PC-9 (cell line): ENCODE data around the gene CUTA.

Source experiments
- CTCF ChIP-seq: fragments of 200-600 bp; sonication (generic); conservative IDR thresholded peaks from 2 replicates; pipeline ENCODE4 v1.6.1; 2017; ENCODE audit warnings: mixed run types, antibody characterized with exemption, mild to moderate bottlenecking, moderate library complexity
- EZH2 ChIP-seq: fragments of 200-600 bp; sonication (generic); IDR thresholded peaks from 2 replicates; pipeline ENCODE4 v1.8.0; 2017; ENCODE audit warnings: antibody characterized with exemption, low read depth

DNA sequence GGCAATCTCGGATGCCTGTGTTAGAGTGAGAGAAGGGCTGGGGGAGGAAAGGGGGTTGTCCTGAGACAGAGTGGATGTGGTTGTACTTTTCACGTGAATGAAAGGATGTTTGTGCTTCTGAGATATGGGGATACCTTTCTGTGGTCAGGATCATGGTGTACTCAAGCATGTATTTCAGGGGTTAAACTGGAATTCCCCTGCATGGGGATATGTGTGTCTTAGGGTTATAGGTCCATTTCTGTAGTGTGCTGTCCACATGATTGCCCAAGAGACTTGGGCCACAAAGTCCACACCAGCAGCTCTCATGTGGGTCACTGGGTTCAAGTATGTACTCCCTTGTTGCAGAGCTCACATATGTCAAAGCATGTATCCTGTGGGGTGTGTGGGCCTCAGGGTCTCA is 12.4 kb upstream of the CUTA start:
- no peak for TF ChIP-seq CTCF
- TF ChIP-seq EZH2, result no peak
